Measurements from ENCODE around the gene SEC24D.

DNA sequence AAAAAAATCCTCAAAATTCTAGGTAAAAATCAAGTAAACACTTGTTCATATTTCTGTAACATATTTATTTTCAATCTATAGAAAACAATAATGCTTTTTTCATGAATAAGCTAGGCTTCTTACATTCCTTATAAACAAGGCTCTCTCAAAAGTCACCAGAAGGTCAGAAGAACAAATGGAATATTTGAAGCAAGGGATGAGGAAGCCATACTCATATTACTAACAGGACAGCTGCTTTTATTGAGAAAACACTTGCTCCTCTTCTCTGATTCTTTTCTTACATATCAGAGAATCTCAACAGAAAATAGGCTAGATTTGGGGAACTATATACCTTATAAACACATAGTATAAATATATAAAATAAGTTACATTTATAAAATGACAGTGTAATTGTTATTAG is 82.8 kb downstream of the SEC24D start:
- TF ChIP-seq POLR2A (IDR thresholded peaks at IDR 0.05; ENCODE audit: low read length) (no peak), GATA1 (IDR thresholded peaks at IDR 0.05; ENCODE audit: low read depth, low read length) (no peak)
